Measurements from ENCODE around the gene HMSD. TPM values are rescaled to one million over a fixed set of nuclear protein-coding genes. Genes with fewer than 3 reads are reported as not detected.

Gene HMSD
- total and polyA plus RNA-seq, 2 of the 4 experiments (the other 2 are of a cell fraction) = 0.17 to 0.36 TPM

GRCh38 chr18:63906056-63906455 lies 43.0 kb upstream of the HMSD start:
- no peak overlapping the region for H3K23ac ChIP-seq (ENCODE audit: low read depth, low read length)
- in situ Hi-C loops (cut with MboI; ENCODE audit: low sequenced_read_pairs) = no loop called here
- POLR2A ChIA-PET (ENCODE audit: unreplicated experiment) = no interaction called here

More at GRCh38 chr18:63906056-63906455, 43.0 kb upstream of the HMSD start:
- Histone ChIP-seq H3K9ac (ENCODE audit: low read depth, low read length) (no peak overlapping the region), H3K4me3 (ENCODE audit: insufficient read depth, low read depth, low read length) (no peak overlapping the region), H3K79me1 (ENCODE audit: low read depth in 1 of 2, low read length in 2 of 2) (no peaks in the 10 kb centered on the region), H2BK15ac (ENCODE audit: low read depth, low read length) (no peak overlapping the region), H3K9me3 (ENCODE audit: control insufficient read depth, insufficient read depth, low read length) (no peaks in the 10 kb centered on the region), H2BK20ac (ENCODE audit: low read depth, low read length) (no peak overlapping the region), H4K5ac (ENCODE audit: low read depth, low read length) (no peak overlapping the region), H3K27me3 (ENCODE audit: control insufficient read depth, insufficient read depth, low read length) (no peaks in the 10 kb centered on the region), H2BK5ac (ENCODE audit: low read depth, low read length, poor library complexity, severe bottlenecking) (no peak overlapping the region), H3K9me1 (ENCODE audit: insufficient read depth, low read length) (no peaks in the 10 kb centered on the region), H4K20me1 (ENCODE audit: insufficient read depth, low read length) (no peaks in the 10 kb centered on the region), H3K4me2 (ENCODE audit: low read depth, low read length) (no peak overlapping the region), H3K36me3 (ENCODE audit: control insufficient read depth, insufficient read depth, low read length) (no peaks in the 10 kb centered on the region), H3K56ac (ENCODE audit: extremely low read depth, insufficient read depth, low read length) (no peak overlapping the region), H2BK120ac (ENCODE audit: low read depth, low read length) (no peak overlapping the region), H2AK9ac (replicated peaks; ENCODE audit: low read depth, low read length, poor library complexity) (no peak overlapping the region), H4K8ac (ENCODE audit: low read depth in 2 of 2, low read length in 2 of 2) (no peak overlapping the region), H3K4ac (ENCODE audit: low read depth, low read length) (no peak overlapping the region), H3K4me1 (ENCODE audit: control insufficient read depth, insufficient read depth, low read length) (no peaks in the 10 kb centered on the region), H3K14ac (replicated peaks; ENCODE audit: low read depth, low read length) (no peak overlapping the region), H2AFZ (replicated peaks; ENCODE audit: low read length, poor library complexity) (no peak overlapping the region), H3K27ac (ENCODE audit: insufficient read depth, low read length) (no peak overlapping the region), H4K91ac (ENCODE audit: insufficient read depth, low read depth, low read length) (no peak overlapping the region), H2AK5ac (ENCODE audit: low read depth, low read length) (no peak overlapping the region), H3K18ac (ENCODE audit: low read depth, low read length) (no peak overlapping the region)
- intact Hi-C loops (cut with micrococcal nuclease) = no loop called here
- dilution Hi-C loops (cut with HindIII; ENCODE audit: low sequenced_read_pairs, unreplicated experiment) = no loop called here
- ATAC-seq (ENCODE audit: low read depth) (no peak), DNase-seq (no peak)
- CTCF ChIA-PET = no interaction called here
- TF ChIP-seq RAD21 (IDR thresholded peaks at IDR 0.05; ENCODE audit: low read length) (no peak), CEBPB (IDR thresholded peaks at IDR 0.05; ENCODE audit: low read depth, low read length) (no peak), USF2 (IDR thresholded peaks at IDR 0.05; ENCODE audit: low read depth, low read length) (no peak), MAZ (IDR thresholded peaks at IDR 0.05; ENCODE audit: borderline replicate concordance, low read depth, low read length) (no peak), CHD1 (IDR thresholded peaks at IDR 0.05; ENCODE audit: low read depth, low read length) (no peak)
- no CpG with 5 or more reads among the region's 1 CpG for WGBS, 2 experiments (ENCODE audit: extremely low coverage in 2 of 2, insufficient read length in 1 of 2)
- BruUV-seq (replicated peaks) = no TSS peak

Data from IMR-90 (cell line).